Measurements from ENCODE around the gene AP2A1.

The AP2A1 gene

DNA sequence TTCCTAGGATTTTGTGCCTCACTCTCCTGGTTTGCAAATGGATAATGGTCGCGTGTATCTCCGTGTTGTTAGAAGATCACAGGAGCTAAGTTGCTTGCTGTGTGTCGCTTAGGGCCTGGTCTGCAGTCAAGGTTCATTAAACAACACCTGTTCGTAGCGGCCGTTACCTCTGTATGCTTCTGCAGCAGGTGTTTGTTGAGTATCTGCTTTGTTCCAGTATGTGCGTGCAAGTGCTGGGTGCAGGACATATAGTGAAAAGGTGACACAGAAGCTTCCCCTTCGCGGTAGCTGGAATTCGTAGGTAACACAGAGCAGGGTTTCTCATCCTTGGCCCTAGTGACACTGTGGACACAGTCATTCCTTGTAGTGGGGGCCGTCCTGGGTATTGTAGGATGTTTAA, 56.7 kb downstream of the AP2A1 start:
- no peak for DNase-seq (ENCODE audit: low spot score)
- TF ChIP-seq, protein P1, sequence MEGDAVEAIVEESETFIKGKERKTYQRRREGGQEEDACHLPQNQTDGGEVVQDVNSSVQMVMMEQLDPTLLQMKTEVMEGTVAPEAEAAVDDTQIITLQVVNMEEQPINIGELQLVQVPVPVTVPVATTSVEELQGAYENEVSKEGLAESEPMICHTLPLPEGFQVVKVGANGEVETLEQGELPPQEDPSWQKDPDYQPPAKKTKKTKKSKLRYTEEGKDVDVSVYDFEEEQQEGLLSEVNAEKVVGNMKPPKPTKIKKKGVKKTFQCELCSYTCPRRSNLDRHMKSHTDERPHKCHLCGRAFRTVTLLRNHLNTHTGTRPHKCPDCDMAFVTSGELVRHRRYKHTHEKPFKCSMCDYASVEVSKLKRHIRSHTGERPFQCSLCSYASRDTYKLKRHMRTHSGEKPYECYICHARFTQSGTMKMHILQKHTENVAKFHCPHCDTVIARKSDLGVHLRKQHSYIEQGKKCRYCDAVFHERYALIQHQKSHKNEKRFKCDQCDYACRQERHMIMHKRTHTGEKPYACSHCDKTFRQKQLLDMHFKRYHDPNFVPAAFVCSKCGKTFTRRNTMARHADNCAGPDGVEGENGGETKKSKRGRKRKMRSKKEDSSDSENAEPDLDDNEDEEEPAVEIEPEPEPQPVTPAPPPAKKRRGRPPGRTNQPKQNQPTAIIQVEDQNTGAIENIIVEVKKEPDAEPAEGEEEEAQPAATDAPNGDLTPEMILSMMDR (IDR thresholded peaks at IDR 0.05; ENCODE audit: borderline replicate concordance, control extremely low read depth, extremely low read depth, insufficient read depth, missing control alignments) = no peak
- in situ Hi-C loops (cut with MboI; ENCODE audit: low sequenced_read_pairs, unreplicated experiment) = no loop called here

GRCh38 chr19:49824662-49825061, 57.9 kb downstream of the AP2A1 start:
- no peak for DNase-seq (ENCODE audit: low spot score)
- in situ Hi-C loops (cut with MboI; ENCODE audit: low sequenced_read_pairs, unreplicated experiment) = no loop called here
- TF ChIP-seq, protein P1 (IDR thresholded peaks at IDR 0.05; ENCODE audit: borderline replicate concordance, control extremely low read depth, extremely low read depth, insufficient read depth, missing control alignments) = no peak

GRCh38 chr19:49827034-49827433, 60.2 kb downstream of the AP2A1 start:
- in situ Hi-C loops (cut with MboI; ENCODE audit: low sequenced_read_pairs, unreplicated experiment) = no loop called here
- no peak for DNase-seq (ENCODE audit: low spot score)
- TF ChIP-seq, protein P1 (IDR thresholded peaks at IDR 0.05; ENCODE audit: borderline replicate concordance, control extremely low read depth, extremely low read depth, insufficient read depth, missing control alignments) = no peak

DNA sequence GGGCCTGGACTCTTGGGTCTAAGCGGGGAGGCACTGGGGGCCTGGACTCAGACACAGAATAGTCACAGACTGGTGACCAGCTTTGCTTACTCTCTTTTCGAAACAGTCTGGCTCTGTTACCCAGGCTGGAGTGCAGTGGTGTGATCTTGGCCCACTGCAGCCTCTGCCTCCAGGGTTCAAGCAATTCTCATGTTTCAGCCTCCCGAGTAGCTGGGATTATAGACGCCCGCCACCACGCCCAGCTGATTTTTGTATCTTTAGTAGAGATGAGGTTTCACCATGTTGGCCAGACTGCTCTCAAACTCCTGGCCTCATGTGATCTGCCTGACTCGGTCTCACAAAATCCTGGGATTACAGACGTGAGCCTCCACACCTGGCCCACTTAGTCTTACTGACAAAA, 62.4 kb downstream of the AP2A1 start:
- no peak for DNase-seq (ENCODE audit: low spot score)
- TF ChIP-seq, protein P1 (IDR thresholded peaks at IDR 0.05; ENCODE audit: borderline replicate concordance, control extremely low read depth, extremely low read depth, insufficient read depth, missing control alignments) = no peak
- in situ Hi-C loops (cut with MboI; ENCODE audit: low sequenced_read_pairs, unreplicated experiment) = no loop called here

DNA sequence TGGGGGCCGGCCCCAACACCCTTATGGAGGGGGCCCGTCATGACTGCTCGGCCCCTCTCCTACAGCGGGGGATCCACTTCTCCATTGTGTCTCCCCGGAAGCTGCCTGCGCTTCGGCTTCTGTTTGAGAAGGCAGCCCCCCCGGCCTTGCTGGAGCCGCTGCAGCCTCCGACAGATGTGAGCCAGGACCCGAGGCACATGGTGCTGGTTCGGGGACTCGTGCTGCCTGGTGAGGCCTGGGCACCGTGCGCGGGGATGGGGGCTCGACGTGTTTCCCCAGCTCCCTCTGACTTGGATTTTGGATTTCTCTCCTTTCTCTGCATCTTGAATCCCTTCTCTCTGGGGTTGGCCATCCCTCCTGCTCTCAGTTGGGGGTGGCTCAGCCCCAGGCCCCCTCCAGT, 62.9 kb downstream of the AP2A1 start:
- TF ChIP-seq, protein P1 (IDR thresholded peaks at IDR 0.05; ENCODE audit: borderline replicate concordance, control extremely low read depth, extremely low read depth, insufficient read depth, missing control alignments) = no peak
- in situ Hi-C loops (cut with MboI; ENCODE audit: low sequenced_read_pairs, unreplicated experiment) = no loop called here
- no peak for DNase-seq (ENCODE audit: low spot score)

GRCh38 chr19:49830766-49831165, 64.0 kb downstream of the AP2A1 start:
- TF ChIP-seq, protein P1 (IDR thresholded peaks at IDR 0.05; ENCODE audit: borderline replicate concordance, control extremely low read depth, extremely low read depth, insufficient read depth, missing control alignments) = no peak
- in situ Hi-C loops (cut with MboI; ENCODE audit: low sequenced_read_pairs, unreplicated experiment) = no loop called here
- no peak for DNase-seq (ENCODE audit: low spot score)

- TF ChIP-seq, protein P1 (IDR thresholded peaks at IDR 0.05; ENCODE audit: borderline replicate concordance, control extremely low read depth, extremely low read depth, insufficient read depth, missing control alignments) = no peak
- in situ Hi-C loops (cut with MboI; ENCODE audit: low sequenced_read_pairs, unreplicated experiment) = no loop called here
- DNase-seq (ENCODE audit: low spot score) = no peak
Measured at GRCh38 chr19:49831592-49831991, 64.8 kb downstream of the AP2A1 start.
